ENCODE measurements around the gene EFTUD2.

The EFTUD2 gene

GRCh38 chr17:44879376-44879775, 19.9 kb downstream of the EFTUD2 start:
- no peak overlapping the region for H3K4me3 ChIP-seq (ENCODE audit: low read depth, low read length)
- H3K36me3 ChIP-seq (ENCODE audit: control insufficient read depth, insufficient read depth, low read length), result peaks cover 91% of the 10 kb centered on the region
- H3K9ac ChIP-seq (ENCODE audit: low read length), result peak overlapping the region; percentile 16
- no peaks in the 10 kb centered on the region for H3K27me3 ChIP-seq (ENCODE audit: control insufficient read depth, insufficient read depth, low read length)
- H3K27ac ChIP-seq (ENCODE audit: low read depth, low read length), result no peak overlapping the region
- H3K9me3 ChIP-seq (ENCODE audit: control insufficient read depth, insufficient read depth, low read depth, low read length), result no peaks in the 10 kb centered on the region
- no peaks in the 10 kb centered on the region for H3K4me1 ChIP-seq (ENCODE audit: control insufficient read depth, insufficient read depth, low read length)

- Histone ChIP-seq H3K9ac (ENCODE audit: low read length) (no peak overlapping the region), H3K36me3 (ENCODE audit: control insufficient read depth, insufficient read depth, low read length) (peaks cover 89% of the 10 kb centered on the region)
Observed at GRCh38 chr17:44878627-44879221, 20.5 kb downstream of the EFTUD2 start.

GRCh38 chr17:44877121-44877520, 22.1 kb downstream of the EFTUD2 start:
- H3K4me1 ChIP-seq (ENCODE audit: control insufficient read depth, insufficient read depth, low read length), result no peaks in the 10 kb centered on the region
- H3K4me3 ChIP-seq (ENCODE audit: low read depth, low read length), result no peak overlapping the region
- no peak overlapping the region for H3K9ac ChIP-seq (ENCODE audit: low read length)
- no peak overlapping the region for H3K27ac ChIP-seq (ENCODE audit: low read depth, low read length)
- H3K27me3 ChIP-seq (ENCODE audit: control insufficient read depth, insufficient read depth, low read length), result no peaks in the 10 kb centered on the region
- peaks cover 88% of the 10 kb centered on the region for H3K36me3 ChIP-seq (ENCODE audit: control insufficient read depth, insufficient read depth, low read length)
- H3K9me3 ChIP-seq (ENCODE audit: control insufficient read depth, insufficient read depth, low read depth, low read length), result no peaks in the 10 kb centered on the region

More at GRCh38 chr17:44878627-44879221, 20.5 kb downstream of the EFTUD2 start:
- Histone ChIP-seq H3K4me1 (ENCODE audit: control insufficient read depth, insufficient read depth, low read length) (no peaks in the 10 kb centered on the region), H3K4me3 (ENCODE audit: low read depth, low read length) (no peak overlapping the region), H3K27me3 (ENCODE audit: control insufficient read depth, insufficient read depth, low read length) (no peaks in the 10 kb centered on the region), H3K9me3 (ENCODE audit: control insufficient read depth, insufficient read depth, low read depth, low read length) (no peaks in the 10 kb centered on the region), H3K27ac (ENCODE audit: low read depth, low read length) (no peak overlapping the region)

- no peaks in the 10 kb centered on the region for H3K9me3 ChIP-seq (ENCODE audit: control insufficient read depth, insufficient read depth, low read depth, low read length)
- H3K4me3 ChIP-seq (ENCODE audit: low read depth, low read length), result no peak overlapping the region
- H3K36me3 ChIP-seq (ENCODE audit: control insufficient read depth, insufficient read depth, low read length), result peaks cover 83% of the 10 kb centered on the region
- H3K4me1 ChIP-seq (ENCODE audit: control insufficient read depth, insufficient read depth, low read length), result no peaks in the 10 kb centered on the region
- no peaks in the 10 kb centered on the region for H3K27me3 ChIP-seq (ENCODE audit: control insufficient read depth, insufficient read depth, low read length)
- H3K9ac ChIP-seq (ENCODE audit: low read length), result no peak overlapping the region
- no peak overlapping the region for H3K27ac ChIP-seq (ENCODE audit: low read depth, low read length)
Observed at GRCh38 chr17:44875761-44876160, 23.5 kb downstream of the EFTUD2 start.

GRCh38 chr17:44872131-44872768, 27.0 kb downstream of the EFTUD2 start:
- H3K9ac ChIP-seq (ENCODE audit: low read length), result no peak overlapping the region
- peaks cover 85% of the 10 kb centered on the region for H3K36me3 ChIP-seq (ENCODE audit: control insufficient read depth, insufficient read depth, low read length)
- no peak overlapping the region for H3K4me3 ChIP-seq (ENCODE audit: low read depth, low read length)
- no peaks in the 10 kb centered on the region for H3K9me3 ChIP-seq (ENCODE audit: control insufficient read depth, insufficient read depth, low read depth, low read length)
- no peaks in the 10 kb centered on the region for H3K4me1 ChIP-seq (ENCODE audit: control insufficient read depth, insufficient read depth, low read length)
- no peak overlapping the region for H3K27ac ChIP-seq (ENCODE audit: low read depth, low read length)
- no peaks in the 10 kb centered on the region for H3K27me3 ChIP-seq (ENCODE audit: control insufficient read depth, insufficient read depth, low read length)

GRCh38 chr17:44871556-44871955, 27.7 kb downstream of the EFTUD2 start:
- Histone ChIP-seq H3K9ac (ENCODE audit: low read length) (no peak overlapping the region), H3K27me3 (ENCODE audit: control insufficient read depth, insufficient read depth, low read length) (no peaks in the 10 kb centered on the region), H3K36me3 (ENCODE audit: control insufficient read depth, insufficient read depth, low read length) (peaks cover 84% of the 10 kb centered on the region), H3K27ac (ENCODE audit: low read depth, low read length) (no peak overlapping the region), H3K9me3 (ENCODE audit: control insufficient read depth, insufficient read depth, low read depth, low read length) (no peaks in the 10 kb centered on the region), H3K4me3 (ENCODE audit: low read depth, low read length) (no peak overlapping the region), H3K4me1 (ENCODE audit: control insufficient read depth, insufficient read depth, low read length) (no peaks in the 10 kb centered on the region)

GRCh38 chr17:44867841-44868240, 31.4 kb downstream of the EFTUD2 start:
- Histone ChIP-seq H3K36me3 (ENCODE audit: control insufficient read depth, insufficient read depth, low read length) (peaks cover 82% of the 10 kb centered on the region), H3K9me3 (ENCODE audit: control insufficient read depth, insufficient read depth, low read depth, low read length) (no peaks in the 10 kb centered on the region), H3K4me1 (ENCODE audit: control insufficient read depth, insufficient read depth, low read length) (no peaks in the 10 kb centered on the region), H3K27me3 (ENCODE audit: control insufficient read depth, insufficient read depth, low read length) (no peaks in the 10 kb centered on the region), H3K9ac (ENCODE audit: low read length) (no peak overlapping the region), H3K4me3 (ENCODE audit: low read depth, low read length) (no peak overlapping the region), H3K27ac (ENCODE audit: low read depth, low read length) (no peak overlapping the region)

GRCh38 chr17:44865931-44866330, 33.3 kb downstream of the EFTUD2 start:
- no peaks in the 10 kb centered on the region for H3K9me3 ChIP-seq (ENCODE audit: control insufficient read depth, insufficient read depth, low read depth, low read length)
- H3K27ac ChIP-seq (ENCODE audit: low read depth, low read length), result no peak overlapping the region
- no peak overlapping the region for H3K9ac ChIP-seq (ENCODE audit: low read length)
- no peak overlapping the region for H3K4me3 ChIP-seq (ENCODE audit: low read depth, low read length)
- peaks cover 83% of the 10 kb centered on the region for H3K36me3 ChIP-seq (ENCODE audit: control insufficient read depth, insufficient read depth, low read length)
- H3K4me1 ChIP-seq (ENCODE audit: control insufficient read depth, insufficient read depth, low read length), result no peaks in the 10 kb centered on the region
- no peaks in the 10 kb centered on the region for H3K27me3 ChIP-seq (ENCODE audit: control insufficient read depth, insufficient read depth, low read length)

GRCh38 chr17:44865231-44865660, 34.0 kb downstream of the EFTUD2 start:
- H3K27ac ChIP-seq (ENCODE audit: low read depth, low read length), result no peak overlapping the region
- H3K9ac ChIP-seq (ENCODE audit: low read length), result no peak overlapping the region

GRCh38 chr17:44864831-44865230, 34.4 kb downstream of the EFTUD2 start:
- Histone ChIP-seq H3K36me3 (ENCODE audit: control insufficient read depth, insufficient read depth, low read length) (peaks cover 85% of the 10 kb centered on the region), H3K9ac (ENCODE audit: low read length) (no peak overlapping the region), H3K4me3 (ENCODE audit: low read depth, low read length) (no peak overlapping the region)

More at GRCh38 chr17:44865231-44865660, 34.0 kb downstream of the EFTUD2 start:
- H3K36me3 ChIP-seq (ENCODE audit: control insufficient read depth, insufficient read depth, low read length), result peaks cover 85% of the 10 kb centered on the region
- H3K9me3 ChIP-seq (ENCODE audit: control insufficient read depth, insufficient read depth, low read depth, low read length), result no peaks in the 10 kb centered on the region
- no peaks in the 10 kb centered on the region for H3K4me1 ChIP-seq (ENCODE audit: control insufficient read depth, insufficient read depth, low read length)
- H3K27me3 ChIP-seq (ENCODE audit: control insufficient read depth, insufficient read depth, low read length), result no peaks in the 10 kb centered on the region
- no peak overlapping the region for H3K4me3 ChIP-seq (ENCODE audit: low read depth, low read length)

GRCh38 chr17:44863061-44863918, 36.0 kb downstream of the EFTUD2 start:
- no peaks in the 10 kb centered on the region for H3K27me3 ChIP-seq (ENCODE audit: control insufficient read depth, insufficient read depth, low read length)
- peaks cover 85% of the 10 kb centered on the region for H3K36me3 ChIP-seq (ENCODE audit: control insufficient read depth, insufficient read depth, low read length)
- no peaks in the 10 kb centered on the region for H3K4me1 ChIP-seq (ENCODE audit: control insufficient read depth, insufficient read depth, low read length)
- no peaks in the 10 kb centered on the region for H3K9me3 ChIP-seq (ENCODE audit: control insufficient read depth, insufficient read depth, low read depth, low read length)
- no peak overlapping the region for H3K27ac ChIP-seq (ENCODE audit: low read depth, low read length)
- H3K9ac ChIP-seq (ENCODE audit: low read length), result no peak overlapping the region
- no peak overlapping the region for H3K4me3 ChIP-seq (ENCODE audit: low read depth, low read length)

More at GRCh38 chr17:44864831-44865230, 34.4 kb downstream of the EFTUD2 start:
- Histone ChIP-seq H3K9me3 (ENCODE audit: control insufficient read depth, insufficient read depth, low read depth, low read length) (no peaks in the 10 kb centered on the region), H3K27me3 (ENCODE audit: control insufficient read depth, insufficient read depth, low read length) (no peaks in the 10 kb centered on the region), H3K27ac (ENCODE audit: low read depth, low read length) (no peak overlapping the region), H3K4me1 (ENCODE audit: control insufficient read depth, insufficient read depth, low read length) (no peaks in the 10 kb centered on the region)

All from HUES6 (cell line).